Measurements from ENCODE around the gene RAB7B. TPM values are rescaled to one million over a fixed set of nuclear protein-coding genes. Genes with fewer than 3 reads are reported as not detected.

RAB7B gene
- total RNA-seq, 4 donors from 2014 or later, result 0.15 to 0.62 (median 0.33) TPM; not detected in 1

DNA sequence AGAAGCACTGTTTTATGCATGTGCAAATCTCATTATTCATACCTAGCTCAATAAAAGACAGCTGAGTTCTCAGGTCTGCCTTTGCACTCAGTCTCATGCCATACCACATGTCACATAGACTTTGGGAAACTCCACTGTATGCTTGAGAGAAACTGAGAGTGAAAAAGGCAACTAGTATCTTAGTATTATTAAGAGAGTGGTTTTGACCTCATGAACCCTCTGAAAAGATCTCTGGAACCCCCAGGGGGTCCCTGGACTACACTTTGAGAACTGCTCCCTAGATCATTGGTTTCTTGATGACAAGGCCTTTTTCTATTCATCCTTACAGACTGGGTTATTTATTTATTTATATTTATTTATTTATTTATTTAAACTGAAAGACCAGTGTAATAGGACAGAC lies 46.1 kb upstream of the RAB7B start:
- Histone ChIP-seq H3K27ac (no peak overlapping the region), H3K4me3 (no peak overlapping the region), H3K9me3 (no peaks in the 10 kb centered on the region), H3K4me1 (no peaks in the 10 kb centered on the region), H3K36me3 (no peaks in the 10 kb centered on the region), H3K27me3 (no peaks in the 10 kb centered on the region)
- in situ Hi-C loops (cut with MboI; ENCODE audit: low sequenced_read_pairs in 4 of 4), result no loop called here
- intact Hi-C loops (cut with DNase I; ENCODE audit: low total_unique reads), result no loop called here
- ATAC-seq, result no peak
- no peak for TF ChIP-seq POLR2A (IDR thresholded peaks at IDR 0.05)
- DNase-seq, result no peak

DNA sequence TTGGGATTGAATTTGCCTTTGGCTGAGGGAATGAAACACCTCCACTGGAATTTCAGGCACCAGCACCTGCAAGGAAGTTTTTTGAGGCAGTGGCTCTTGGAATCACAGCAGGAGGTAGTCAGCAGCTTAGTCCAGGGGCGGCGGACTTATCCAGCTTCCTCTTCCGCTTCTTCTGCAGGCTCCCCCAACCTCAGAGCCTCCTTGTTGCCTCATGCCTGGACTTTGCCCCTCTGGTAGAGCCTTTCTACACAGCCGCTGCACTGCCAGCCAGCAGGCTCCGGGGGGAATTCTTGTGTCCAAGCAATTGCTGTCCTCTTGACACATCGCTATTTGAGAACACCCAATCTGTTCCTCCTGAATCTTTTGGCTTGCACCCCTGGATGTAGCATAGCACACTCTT lies 45.4 kb upstream of the RAB7B start:
- no peak overlapping the region for H3K4me3 ChIP-seq
- no peak overlapping the region for H3K27ac ChIP-seq
- TF ChIP-seq, protein P1, sequence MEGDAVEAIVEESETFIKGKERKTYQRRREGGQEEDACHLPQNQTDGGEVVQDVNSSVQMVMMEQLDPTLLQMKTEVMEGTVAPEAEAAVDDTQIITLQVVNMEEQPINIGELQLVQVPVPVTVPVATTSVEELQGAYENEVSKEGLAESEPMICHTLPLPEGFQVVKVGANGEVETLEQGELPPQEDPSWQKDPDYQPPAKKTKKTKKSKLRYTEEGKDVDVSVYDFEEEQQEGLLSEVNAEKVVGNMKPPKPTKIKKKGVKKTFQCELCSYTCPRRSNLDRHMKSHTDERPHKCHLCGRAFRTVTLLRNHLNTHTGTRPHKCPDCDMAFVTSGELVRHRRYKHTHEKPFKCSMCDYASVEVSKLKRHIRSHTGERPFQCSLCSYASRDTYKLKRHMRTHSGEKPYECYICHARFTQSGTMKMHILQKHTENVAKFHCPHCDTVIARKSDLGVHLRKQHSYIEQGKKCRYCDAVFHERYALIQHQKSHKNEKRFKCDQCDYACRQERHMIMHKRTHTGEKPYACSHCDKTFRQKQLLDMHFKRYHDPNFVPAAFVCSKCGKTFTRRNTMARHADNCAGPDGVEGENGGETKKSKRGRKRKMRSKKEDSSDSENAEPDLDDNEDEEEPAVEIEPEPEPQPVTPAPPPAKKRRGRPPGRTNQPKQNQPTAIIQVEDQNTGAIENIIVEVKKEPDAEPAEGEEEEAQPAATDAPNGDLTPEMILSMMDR (IDR thresholded peaks at IDR 0.05 in 4 of 5, conservative IDR thresholded peaks at IDR 0.05 in 1 of 5), result no peak
- no peak for TF ChIP-seq POLR2A (IDR thresholded peaks at IDR 0.05)
- no peaks in the 10 kb centered on the region for H3K27me3 ChIP-seq
- H3K36me3 ChIP-seq, result no peaks in the 10 kb centered on the region
- intact Hi-C loops (cut with DNase I; ENCODE audit: low total_unique reads) (no loop called here), in situ Hi-C loops (cut with MboI; ENCODE audit: low sequenced_read_pairs in 4 of 4) (no loop called here)
- H3K9me3 ChIP-seq, result no peaks in the 10 kb centered on the region
- H3K4me1 ChIP-seq, result no peaks in the 10 kb centered on the region
- no peak for DNase-seq
- ATAC-seq, result no peak

DNA sequence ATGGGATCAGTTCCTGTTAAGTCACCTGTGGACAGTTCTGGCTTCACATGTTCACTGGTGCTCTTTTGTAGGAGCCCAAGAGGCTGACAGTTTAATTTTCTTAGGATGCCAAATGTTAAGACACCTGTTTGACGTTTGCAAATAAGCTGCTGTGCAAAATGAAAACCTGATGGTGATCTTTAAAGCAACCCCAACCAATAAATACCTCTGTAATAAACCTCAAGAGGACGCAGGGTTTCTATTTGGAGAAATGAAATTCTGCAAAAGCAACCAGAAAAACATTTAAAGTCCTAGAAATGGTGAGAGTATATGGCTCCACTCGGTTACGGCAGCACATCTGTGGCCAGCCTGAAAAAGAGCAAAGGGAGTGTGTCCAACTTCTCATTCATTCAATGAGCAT lies 44.1 kb upstream of the RAB7B start:
- in situ Hi-C loops (cut with MboI; ENCODE audit: low sequenced_read_pairs in 4 of 4), result no loop called here
- ATAC-seq, result no peak

DNA sequence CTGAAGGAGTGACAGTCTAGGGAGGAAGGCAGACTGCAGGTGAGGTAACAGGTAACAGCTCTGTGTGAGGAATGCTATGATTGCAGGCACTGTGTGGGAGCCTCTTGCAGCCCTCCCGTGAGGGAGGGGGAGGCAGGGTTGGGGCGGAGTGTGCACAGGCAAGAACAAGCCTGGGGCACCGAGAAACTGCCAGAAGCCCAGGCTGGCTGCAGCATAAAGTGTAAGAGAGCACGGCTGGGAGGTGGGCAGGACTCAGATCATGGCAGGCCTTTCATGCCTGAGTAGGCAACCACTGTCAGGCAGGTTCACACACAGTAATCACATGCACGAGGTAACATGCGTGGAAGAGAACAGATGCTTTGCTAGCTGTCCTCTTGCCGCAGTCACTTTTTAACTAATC lies 38.4 kb upstream of the RAB7B start:
- in situ Hi-C loops (cut with MboI; ENCODE audit: low sequenced_read_pairs in 4 of 4), result no loop called here
- no peak overlapping the region for H3K4me3 ChIP-seq
- intact Hi-C loops (cut with DNase I; ENCODE audit: low total_unique reads), result no loop called here
- no peak for TF ChIP-seq POLR2A (IDR thresholded peaks at IDR 0.05)
- TF ChIP-seq, protein P1 (IDR thresholded peaks at IDR 0.05 in 4 of 5, conservative IDR thresholded peaks at IDR 0.05 in 1 of 5), result no peak
- peaks cover 0 to 6% (median 3%) of the 10 kb centered on the region in 3 donors for H3K27me3 ChIP-seq
- DNase-seq, result no peak
- no peaks in the 10 kb centered on the region for H3K9me3 ChIP-seq
- no peak for ATAC-seq
- peaks cover 0 to 4% of the 10 kb centered on the region in 2 donors for H3K4me1 ChIP-seq
- no peak overlapping the region for H3K27ac ChIP-seq
- no peaks in the 10 kb centered on the region for H3K36me3 ChIP-seq

More for the DNA sequence above, 44.1 kb upstream of the RAB7B start:
- H3K4me1 ChIP-seq, result no peaks in the 10 kb centered on the region
- TF ChIP-seq POLR2A (IDR thresholded peaks at IDR 0.05), result no peak
- TF ChIP-seq, protein P1 (IDR thresholded peaks at IDR 0.05 in 4 of 5, conservative IDR thresholded peaks at IDR 0.05 in 1 of 5), result no peak
- no peaks in the 10 kb centered on the region for H3K36me3 ChIP-seq
- H3K27me3 ChIP-seq, result peaks cover 0 to 3% (median 0%) of the 10 kb centered on the region in 3 donors
- H3K27ac ChIP-seq, result no peak overlapping the region
- no peak for DNase-seq
- no peak overlapping the region for H3K4me3 ChIP-seq
- intact Hi-C loops (cut with DNase I; ENCODE audit: low total_unique reads), result no loop called here
- no peaks in the 10 kb centered on the region for H3K9me3 ChIP-seq

DNA sequence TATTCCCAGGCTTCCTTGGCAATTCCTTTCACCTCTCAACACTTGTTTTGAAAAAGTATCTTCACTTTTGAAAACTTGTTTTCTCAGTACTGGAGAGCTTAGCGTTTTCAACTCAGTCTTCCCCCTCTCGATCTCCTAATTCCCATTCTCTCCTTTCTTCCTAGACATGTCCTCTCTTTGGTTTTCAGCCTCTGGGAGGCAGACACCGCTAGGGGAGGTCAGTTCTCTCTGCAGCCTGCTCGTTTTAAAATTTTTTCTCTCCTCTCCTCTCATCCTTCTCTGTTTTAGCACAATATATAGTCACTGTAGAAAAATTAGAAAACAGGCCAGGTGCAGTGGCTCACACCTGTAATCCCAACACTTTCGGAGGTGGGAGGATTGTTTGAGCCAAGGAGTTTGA lies 37.1 kb upstream of the RAB7B start:
- ATAC-seq, result no peak
- TF ChIP-seq POLR2A (IDR thresholded peaks at IDR 0.05), result no peak
- intact Hi-C loops (cut with DNase I; ENCODE audit: low total_unique reads), result no loop called here
- no peak overlapping the region for H3K27ac ChIP-seq
- no peaks in the 10 kb centered on the region for H3K36me3 ChIP-seq
- H3K9me3 ChIP-seq, result no peaks in the 10 kb centered on the region
- no peak overlapping the region for H3K4me3 ChIP-seq
- in situ Hi-C loops (cut with MboI; ENCODE audit: low sequenced_read_pairs in 4 of 4), result no loop called here
- no peak for DNase-seq
- peaks cover 0 to 6% (median 3%) of the 10 kb centered on the region in 3 donors for H3K27me3 ChIP-seq
- peaks cover 0 to 4% of the 10 kb centered on the region in 2 donors for H3K4me1 ChIP-seq
